NCI-H146 treated with DMSO at 0.1 percent for 48 hours (cell line): ENCODE data around the gene SLC66A3.
"Not testable (repeated sequence)": the region's sequence is repeated elsewhere in the genome, so short reads cannot be mapped to it uniquely, and the experiment has no call there.

Source experiments
- DNase-seq: peaks from one replicate; lab custom pipeline; 2025; ENCODE audit not compliant: unreplicated experiment; lab: John Stamatoyannopoulos, UW

SLC66A3 gene

DNA sequence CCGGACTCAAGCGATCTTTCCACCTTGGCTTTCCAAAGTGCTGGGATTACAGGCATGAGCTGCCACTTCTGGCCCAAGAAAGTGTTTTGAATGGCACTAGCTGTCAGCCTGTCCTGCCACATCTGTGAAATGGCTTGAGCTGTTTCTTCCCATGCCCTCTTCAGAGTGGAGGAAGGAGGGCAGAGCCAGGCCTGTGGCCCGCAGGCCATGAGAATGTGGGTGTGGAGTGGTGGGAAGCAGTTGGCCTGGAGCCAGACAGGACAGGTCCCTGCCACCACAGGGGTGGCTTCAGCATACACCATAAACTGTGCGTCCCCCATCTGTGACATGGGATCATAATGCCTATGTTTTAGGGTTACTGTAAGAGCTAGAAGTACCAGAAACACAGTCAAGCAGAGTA lies 6.5 kb downstream of the SLC66A3 start:
- no peak for DNase-seq

DNA sequence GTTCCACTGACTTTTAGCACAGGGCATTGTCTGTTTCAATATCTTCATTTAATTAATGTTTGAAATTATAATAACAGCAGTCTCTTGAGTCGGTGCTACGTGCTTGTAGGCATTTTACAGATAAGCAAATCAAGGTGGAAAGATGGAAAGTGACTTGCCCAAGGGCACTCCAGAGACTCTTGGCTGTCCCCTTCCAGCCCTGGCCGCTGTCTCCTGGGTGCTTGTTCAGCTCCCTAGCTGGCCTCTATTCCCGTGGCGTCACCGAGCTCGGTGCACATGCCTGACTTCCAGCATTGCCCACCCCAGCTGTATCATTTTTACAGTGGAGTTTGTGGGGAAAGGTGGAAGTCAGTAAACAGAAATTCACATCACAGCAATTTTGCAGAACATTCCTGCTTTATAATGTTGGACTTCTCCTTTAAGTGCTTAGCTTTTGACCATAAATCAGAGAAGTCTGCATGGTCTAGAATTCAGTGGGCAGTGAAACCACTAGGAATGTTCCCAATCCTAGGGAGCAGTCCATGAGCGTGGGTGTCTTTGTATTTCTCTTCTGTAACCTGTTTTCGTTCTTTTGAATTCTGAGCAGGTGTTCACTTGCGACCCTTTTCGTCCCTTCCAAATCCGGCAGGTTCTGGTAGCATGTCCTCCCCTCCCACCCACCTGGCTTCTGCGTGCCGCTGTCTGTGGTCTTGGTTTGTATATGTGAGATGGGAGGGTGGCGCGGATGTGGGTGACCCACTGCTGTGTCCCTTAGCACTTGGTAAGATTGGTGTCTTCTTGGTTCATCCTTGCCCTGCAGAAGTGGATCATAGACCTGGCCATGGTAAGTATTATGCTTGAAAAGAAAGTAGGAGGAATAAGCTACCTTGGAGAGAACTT lies 8.4 kb downstream of the SLC66A3 start:
- DNase-seq: no peak

DNA sequence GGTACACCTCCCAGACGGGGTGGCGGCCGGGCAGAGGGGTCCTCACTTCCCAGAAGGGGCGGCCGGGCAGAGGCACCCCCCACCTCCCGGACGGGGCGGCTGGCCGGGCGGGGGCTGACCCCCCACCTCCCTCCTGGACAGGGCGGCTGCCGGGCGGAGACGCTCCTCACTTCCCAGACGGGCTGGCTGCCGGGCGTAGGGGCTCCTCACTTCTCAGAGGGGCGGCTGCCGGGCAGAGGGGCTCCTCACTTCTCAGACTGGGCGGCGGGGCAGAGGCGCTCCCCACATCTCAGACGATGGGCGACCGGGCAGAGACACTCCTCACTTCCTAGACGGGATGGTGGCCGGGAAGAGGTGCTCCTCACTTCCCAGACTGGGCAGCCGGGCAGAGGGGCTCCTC lies 9.8 kb downstream of the SLC66A3 start:
- DNase-seq: not testable (repeated sequence)

DNA sequence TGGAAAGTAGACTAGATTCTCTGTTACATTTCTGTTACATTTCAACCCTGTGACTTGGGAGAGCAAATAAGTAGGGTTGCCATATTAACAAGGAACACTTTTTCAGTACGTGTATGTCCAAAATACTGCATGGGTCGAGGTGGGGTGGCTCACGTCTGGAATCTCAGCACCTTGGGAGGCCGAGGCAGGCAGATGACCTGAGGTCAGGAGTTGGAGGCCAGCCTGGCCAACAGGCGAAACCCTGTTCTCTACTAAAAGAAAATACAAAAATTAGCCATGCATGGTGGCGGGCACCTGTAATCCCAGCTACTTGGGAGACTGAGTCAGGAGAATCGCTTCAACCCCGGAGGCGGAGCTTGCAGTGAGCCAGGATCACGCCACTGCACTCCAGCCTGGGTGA lies 11.2 kb downstream of the SLC66A3 start:
- no peak for DNase-seq

DNA sequence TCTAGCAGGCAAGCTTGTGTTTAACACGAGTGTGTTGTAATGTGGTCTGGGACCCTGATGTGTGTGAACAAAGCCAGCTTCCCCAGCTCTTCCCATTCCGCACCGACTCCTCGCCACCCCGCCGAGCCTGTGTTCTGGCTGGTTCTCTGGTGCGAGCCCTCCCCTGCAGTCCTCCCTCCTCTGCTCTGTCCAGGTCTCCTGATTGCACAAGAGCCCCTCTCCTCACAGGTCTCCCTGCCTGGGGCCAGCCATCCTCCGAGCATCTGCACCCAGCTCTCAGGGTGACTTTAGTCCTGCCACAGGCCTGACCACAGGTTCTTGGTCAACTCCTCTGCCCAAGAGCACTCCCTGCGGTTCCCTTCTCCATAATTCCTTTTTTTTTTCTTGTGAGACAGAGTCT lies 13.2 kb downstream of the SLC66A3 start:
- no peak for DNase-seq

DNA sequence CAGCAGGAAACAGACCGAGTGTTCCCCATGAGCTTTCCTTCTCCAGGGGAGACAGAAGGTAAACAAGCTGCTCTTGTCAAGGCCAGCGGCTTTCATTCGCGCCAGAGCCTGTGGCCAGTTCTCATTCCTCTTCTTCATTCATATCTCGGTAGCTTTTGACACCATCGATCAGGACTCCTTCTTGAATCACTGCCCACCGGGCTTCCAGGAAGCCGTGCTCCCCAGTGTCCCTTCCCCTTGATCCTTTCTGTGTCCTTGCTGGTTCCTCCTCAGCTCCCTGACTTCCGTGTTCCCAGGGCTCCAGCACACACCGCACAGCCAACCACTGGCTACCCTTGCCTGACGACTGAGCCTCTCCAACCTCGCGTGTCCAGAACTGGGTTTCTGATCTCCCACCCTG lies 14.1 kb downstream of the SLC66A3 start:
- no peak for DNase-seq

DNA sequence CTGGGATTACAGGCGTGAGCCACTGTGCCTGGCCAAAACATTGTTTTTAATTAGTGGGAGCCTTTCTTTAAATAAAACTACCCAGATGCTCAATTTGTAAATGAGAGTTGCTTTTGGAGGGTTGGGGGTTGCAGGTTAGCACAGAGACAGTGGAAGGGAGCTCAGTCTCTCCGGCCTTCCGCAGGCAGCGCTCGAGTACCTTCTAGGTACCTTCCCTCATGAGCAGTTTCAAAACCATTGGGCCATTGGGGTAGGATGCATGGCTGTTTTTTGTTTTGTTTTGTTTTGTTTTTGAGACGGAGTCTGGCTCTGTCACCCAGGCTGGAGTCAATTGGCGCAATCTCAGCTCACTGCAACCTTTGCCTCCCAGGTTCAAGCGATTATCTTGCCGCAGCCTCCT lies 19.0 kb downstream of the SLC66A3 start:
- DNase-seq: no peak

DNA sequence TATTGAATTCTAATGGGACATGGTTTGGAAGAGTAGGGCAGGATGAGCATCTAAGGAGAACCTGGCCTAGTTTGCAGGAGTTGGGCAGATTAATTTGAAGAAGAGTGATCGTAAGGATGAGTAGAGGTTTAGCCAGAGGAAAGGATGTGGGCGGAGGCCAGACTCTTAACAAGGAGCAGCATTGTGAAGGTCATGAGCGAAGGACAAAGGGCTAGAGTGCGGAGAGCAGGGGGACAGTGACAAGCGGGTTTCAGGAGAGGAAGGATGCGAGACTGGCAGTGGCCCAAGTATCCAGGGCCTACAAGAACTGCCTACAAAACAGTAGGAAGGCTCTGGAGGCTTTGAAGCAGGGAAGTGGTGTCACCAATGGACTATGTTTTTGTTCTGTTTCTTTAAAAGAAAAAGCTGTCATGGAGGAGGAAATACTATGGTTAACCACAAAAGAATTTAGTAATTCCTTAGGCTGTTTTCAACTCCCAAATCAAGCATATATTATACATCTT lies 20.1 kb downstream of the SLC66A3 start:
- no peak for DNase-seq

DNA sequence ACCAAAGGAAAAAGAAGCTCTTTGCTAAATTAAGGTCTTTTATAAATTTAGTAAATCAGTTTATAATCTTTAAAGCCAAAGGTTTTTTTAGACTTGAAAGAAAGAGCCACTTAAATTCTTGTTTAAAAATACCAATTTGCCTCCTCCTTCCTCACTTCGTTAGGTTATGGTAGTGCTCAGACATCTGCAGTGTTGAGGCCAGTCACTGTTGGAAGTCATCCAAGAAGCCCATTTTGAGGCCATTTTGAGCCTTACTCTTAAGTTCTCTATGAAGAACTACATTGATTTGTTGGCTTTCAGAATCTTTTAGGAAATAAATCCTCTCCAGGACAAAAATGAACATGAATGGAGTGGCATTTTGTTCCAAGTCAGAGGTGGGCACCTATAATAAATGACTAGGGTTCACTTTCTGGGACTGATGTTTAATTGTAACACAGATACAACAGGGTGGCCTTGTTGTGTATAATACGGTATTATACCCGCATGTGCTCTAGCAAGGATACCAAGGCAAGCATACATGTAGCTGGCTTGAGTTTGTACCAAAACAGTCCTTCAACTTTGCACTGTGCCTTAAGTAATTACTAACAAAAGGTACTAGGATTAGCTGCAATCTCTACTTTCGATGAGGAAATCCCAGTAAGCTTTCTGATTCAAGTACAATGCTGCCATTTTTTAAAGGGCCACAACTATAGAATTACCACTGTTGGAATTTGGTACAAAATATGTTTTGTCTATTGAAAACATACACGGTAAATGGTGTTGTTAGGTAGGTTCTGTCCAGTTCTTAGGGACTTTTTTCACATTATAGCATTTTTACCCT lies 22.8 kb downstream of the SLC66A3 start:
- no peak for DNase-seq

DNA sequence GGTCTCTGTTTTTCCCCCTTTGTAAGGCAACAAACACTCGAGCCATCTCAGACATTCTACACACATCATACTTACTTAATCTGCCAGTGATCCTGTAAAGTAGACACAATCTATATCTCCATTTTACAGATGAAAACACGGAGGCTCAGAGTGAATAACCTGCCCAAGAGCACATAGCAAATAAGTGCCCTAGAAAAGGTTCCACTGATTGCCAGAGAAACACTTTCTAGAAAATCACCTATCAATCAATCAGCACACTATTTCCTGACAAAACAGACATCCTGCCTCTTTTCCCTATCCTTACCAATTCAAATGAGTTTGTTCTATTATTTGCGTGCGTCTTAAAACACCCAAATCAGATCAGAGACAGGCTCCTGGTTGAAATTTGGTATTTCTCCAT lies 23.9 kb downstream of the SLC66A3 start:
- DNase-seq: no peak

DNA sequence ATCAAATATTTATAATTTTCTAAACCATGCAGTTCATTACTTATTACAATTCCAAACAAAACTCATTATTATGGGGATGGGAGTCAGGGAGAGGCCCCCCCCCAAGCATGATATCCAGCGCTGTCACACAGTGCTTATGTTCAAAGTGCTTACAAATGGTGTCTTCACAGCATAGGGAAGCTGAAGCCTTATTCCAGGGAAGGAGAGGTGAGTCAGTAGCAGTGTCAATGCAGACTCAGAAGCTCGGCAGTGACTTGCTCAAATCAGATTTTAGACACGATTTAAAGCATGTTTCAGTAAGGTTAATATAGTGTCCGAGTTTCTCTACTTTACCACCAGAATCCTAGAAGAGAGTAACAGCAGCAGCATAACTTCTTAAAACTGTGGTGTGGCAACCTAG lies 24.6 kb downstream of the SLC66A3 start:
- DNase-seq: no peak

DNA sequence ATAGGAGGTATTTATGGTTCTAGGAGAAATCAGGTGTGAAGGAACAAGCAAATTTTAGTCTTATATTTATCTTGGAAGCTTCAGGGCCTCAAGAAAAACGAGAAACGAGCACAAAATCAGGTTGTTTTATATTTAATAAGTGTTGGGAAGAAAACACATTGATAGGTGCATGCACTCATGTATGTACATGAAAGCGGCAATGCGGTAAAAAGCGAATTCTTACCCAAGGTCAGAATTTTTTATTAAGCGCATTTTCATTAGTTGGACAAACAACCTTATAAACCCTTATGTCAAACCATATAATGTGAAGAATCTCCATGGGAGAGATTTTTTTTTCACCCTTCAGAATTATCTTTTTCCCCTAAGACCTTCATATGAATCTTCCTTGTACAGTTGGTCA lies 25.4 kb downstream of the SLC66A3 start:
- no peak for DNase-seq

DNA sequence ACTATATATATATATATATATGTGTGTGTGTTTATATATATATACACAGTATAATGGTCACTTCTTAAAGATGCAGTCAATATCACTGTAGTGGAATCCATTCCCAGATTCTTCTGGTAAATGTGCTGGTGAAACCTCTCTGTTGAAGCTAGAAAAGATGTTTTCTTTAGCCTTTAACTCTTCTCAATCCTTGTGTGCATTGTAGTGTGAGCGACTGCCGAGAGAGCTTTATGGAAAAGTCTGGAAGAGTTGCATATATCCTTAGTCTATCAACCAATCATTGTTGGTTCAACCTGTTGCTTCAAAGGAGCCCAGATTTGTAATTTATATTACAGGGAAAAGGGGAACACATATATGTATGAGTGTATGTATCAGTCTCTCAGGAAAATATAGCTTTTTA lies 27.7 kb downstream of the SLC66A3 start:
- no peak for DNase-seq

DNA sequence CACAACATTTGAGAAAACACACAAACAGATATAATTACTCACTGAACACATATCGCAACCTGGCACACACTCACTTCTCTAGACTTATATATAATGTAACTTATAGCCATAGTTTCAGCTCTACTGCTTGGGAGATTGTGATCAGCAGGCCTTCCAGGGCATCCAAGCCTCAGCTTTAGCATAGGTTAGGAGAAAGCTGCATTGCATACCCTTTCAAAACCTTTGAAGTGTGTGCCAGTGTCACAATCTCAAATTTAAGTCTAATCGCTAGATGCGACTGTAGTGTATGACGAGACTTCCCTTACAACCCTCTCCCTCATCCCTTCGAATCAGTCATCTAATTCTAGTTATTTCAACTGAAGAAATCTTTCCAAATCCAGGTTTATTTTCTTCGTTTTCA lies 30.9 kb downstream of the SLC66A3 start:
- DNase-seq: no peak

DNA sequence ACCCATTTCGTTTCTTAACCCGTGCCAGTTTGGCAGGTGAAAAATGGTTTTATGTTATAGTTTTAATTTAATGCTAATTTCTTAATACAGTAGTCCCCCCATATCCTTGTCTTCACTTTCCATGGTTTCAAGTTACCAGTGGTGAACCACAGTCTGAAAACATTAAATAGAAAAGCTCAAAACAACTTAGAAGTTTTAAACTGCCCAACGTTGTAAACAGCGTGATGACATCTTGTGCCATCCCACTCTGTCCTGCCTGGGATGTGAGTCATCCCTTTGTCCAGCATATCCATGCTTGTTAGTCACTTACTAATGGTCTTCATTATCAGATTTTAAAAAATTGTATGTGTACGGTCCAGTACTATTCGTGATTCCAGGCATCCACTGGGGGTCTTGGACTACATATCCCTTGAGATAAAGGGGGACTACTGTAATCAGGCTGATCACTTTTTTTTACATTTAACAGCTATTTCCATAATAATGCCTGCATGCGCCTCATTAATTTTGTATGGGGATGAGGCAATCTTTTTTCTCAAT lies 31.9 kb downstream of the SLC66A3 start:
- no peak for DNase-seq

DNA sequence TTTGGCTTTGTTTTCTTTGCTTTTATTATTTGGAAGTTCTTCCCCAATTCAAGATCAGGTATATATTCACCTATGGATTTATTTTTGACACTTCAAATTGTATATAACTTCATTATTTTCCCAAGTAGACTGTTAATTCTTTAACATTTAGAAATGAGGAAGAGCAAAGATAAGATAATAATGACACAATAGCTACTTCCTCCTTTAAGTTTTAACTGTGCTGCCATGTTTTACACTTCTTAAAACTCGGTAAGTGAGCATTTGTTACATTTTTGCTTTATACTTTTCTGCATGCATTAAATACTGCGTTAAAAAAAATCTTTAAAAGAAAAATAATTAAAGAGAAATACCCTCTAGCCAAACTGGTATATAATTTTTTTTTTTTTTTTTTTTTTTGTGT lies 32.5 kb downstream of the SLC66A3 start:
- DNase-seq: no peak

DNA sequence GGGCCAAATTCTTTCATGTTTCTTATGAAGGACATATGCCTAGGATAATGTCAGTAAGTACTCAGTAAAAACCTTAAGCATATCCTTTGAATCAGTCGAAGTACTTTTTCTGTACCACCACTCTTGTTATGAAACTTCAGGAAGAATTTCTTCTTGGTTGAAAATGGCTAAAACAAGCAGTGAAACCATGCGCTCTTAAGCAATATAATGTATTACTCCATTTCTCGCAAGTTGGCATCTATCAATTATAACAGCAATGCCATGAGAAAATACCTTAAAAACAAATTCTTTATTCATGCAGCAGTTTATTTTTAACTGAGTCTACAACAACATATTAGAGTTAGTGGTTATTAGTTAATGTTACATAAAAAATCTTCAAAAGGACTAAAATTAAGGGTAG lies 41.0 kb downstream of the SLC66A3 start:
- DNase-seq: no peak

DNA sequence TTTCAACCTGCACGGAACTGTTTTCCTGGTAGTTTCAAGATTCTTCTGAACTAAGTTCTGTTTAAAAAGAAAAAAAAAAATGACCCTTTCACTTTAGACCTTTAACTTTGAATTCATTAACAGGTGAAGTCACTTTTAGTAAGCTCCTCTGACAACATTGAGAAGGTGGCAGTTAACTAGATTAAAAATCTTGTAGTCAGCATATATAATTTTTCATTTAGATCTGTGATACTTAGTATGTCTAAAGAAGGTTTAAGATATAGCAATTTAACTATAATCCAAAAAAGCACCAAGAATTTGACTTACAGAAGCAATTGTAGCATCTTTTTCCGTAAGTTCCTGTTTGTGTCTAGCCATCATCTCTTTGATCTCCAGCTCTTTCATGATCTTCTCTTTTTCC lies 45.4 kb downstream of the SLC66A3 start:
- DNase-seq: no peak

DNA sequence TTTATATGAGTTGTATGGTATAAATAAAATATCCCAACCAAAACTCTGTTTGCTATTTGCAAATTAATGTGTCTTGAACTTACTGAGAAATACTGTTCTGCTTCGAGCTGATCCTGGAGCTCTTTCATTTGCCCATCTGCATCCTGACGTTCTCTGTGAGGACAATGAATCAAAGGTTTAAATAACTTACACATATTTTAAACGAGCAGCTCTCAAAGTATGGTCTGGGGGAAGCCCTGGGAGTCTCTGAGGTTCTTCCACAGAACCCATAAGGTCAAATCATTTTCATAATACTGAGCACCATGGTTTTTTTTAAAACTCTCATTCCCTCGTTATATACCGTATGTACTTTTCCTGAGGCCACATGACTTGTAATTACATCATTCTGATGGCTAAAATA lies 46.7 kb downstream of the SLC66A3 start:
- no peak for DNase-seq

DNA sequence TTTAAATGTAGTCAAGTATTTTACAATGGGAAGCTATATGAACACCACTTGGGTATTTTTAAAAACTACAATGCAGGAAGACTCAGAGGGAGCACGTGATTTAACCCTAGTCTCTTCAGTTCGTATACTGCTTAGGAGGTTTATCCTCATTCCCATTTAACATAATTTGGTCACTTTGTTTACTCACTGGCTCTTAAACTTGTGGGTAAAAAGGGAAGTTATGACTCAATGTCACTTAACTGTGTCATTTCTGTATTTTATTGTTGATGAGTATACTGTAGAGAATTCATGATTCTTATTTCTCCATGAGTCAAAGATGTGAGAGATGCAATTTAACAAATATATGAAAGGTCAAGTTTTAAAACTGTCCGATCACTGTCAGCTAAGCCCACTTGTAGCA lies 48.2 kb downstream of the SLC66A3 start:
- no peak for DNase-seq

DNA sequence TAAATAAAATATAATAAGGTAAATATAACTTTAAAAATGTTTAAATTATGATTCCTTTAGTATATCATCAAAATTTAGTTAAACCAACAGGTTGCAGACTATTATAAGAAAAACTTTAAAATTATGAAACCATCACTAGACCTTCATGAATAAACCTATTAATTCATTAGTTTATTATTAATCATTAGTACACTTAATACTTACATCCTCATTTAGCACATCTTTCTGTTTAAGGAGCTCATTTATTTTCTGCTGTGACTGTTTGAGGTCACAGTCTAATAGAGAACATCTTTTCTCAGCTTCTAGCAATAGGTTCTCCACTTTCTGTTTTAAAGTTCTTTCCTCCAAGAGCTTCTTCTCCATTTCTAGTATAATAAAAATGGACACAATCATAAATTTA lies 52.8 kb downstream of the SLC66A3 start:
- no peak for DNase-seq

DNA sequence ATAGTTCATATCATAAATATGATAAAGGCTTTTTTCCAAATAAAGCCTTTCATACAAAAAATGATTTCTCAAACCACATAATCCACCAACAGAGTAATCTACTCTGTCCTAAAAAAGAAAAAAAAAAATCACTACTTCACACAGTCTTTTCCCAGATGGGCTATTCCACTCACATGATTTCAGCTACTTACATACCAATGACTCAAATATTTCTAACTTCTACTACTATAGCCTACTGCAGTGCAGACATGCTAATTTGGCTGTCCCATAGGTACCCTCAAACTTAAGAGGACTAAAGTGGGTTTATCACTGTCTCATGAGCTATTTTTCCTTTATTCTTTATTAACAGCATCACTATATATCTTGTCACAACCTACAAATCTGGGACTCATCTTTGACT lies 57.4 kb downstream of the SLC66A3 start:
- DNase-seq: no peak
